Retinal pigment epithelial cell (primary cell): Measurements from ENCODE around the gene SIK3.

Experiments used
- DNase-seq: peaks from one replicate; pipeline ENCODE4 v3.0.0-alpha.2; 2010; ENCODE audit warnings: low read depth
- H3K4me3 ChIP-seq: 2 replicates; pipeline ENCODE4 v1.5.1; 2011; ENCODE audit warnings: mild to moderate bottlenecking, low read length, control low read depth, moderate library complexity
- TF ChIP-seq, protein P1 (sequence below): conservative IDR thresholded peaks from 2 replicates; pipeline ENCODE4 v1.5.1; 2011; ENCODE audit warnings: low read depth, low read length, control low read depth, inconsistent platforms

The SIK3 gene

DNA sequence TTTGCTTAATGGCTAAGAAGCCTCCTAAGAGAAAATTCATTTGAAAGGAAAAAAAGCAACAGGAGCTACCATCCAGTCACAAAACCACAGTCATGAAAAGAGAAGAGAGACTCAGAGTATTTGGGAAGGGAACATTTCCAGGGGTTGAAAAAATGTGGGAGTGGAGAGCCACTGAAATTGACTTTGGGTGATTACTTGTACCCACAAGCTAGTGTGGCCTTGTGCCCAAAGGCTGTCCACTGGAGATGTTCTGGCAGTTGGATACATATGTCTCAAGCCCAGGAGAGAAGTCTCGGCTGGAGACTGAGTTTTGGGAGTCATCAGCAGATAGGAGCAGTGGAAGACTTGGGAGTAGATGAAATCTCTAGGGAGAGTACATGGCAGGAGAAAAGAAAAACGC, 303.4 kb downstream of the SIK3 start:
- no peak for DNase-seq
- TF ChIP-seq, protein P1, sequence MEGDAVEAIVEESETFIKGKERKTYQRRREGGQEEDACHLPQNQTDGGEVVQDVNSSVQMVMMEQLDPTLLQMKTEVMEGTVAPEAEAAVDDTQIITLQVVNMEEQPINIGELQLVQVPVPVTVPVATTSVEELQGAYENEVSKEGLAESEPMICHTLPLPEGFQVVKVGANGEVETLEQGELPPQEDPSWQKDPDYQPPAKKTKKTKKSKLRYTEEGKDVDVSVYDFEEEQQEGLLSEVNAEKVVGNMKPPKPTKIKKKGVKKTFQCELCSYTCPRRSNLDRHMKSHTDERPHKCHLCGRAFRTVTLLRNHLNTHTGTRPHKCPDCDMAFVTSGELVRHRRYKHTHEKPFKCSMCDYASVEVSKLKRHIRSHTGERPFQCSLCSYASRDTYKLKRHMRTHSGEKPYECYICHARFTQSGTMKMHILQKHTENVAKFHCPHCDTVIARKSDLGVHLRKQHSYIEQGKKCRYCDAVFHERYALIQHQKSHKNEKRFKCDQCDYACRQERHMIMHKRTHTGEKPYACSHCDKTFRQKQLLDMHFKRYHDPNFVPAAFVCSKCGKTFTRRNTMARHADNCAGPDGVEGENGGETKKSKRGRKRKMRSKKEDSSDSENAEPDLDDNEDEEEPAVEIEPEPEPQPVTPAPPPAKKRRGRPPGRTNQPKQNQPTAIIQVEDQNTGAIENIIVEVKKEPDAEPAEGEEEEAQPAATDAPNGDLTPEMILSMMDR = no peak

DNA sequence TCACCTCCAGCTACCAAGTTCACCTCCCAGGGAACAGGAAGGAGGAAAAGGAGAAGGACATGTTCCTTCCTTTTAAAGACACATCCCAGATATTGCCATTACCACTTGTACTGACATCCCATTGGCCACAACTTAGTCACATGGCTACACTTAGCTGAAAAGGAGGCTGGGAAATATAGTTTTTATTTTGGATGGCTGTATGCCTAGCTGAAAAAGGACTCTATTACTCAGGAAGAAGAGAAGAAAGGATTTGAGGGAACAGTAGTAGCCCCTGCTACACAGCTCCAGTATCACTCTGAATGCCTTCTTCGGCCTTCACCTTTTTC, 304.5 kb downstream of the SIK3 start:
- TF ChIP-seq, protein P1 = no peak
- H3K4me3 ChIP-seq = no peak overlapping the region
- no peak for DNase-seq

More for the DNA sequence above, 303.4 kb downstream of the SIK3 start:
- no peak overlapping the region for H3K4me3 ChIP-seq
